ENCODE measurements around the gene C1QTNF8. TPM values are rescaled to one million over a fixed set of nuclear protein-coding genes. Genes with fewer than 3 reads are reported as not detected.
"Not testable (repeated sequence)": the region's sequence is repeated elsewhere in the genome, so short reads cannot be mapped to it uniquely, and the experiment has no call there.

C1QTNF8 gene
- polyA plus RNA-seq, 2 of the 4 experiments (the other 2 are of a cell fraction): not detected

DNA sequence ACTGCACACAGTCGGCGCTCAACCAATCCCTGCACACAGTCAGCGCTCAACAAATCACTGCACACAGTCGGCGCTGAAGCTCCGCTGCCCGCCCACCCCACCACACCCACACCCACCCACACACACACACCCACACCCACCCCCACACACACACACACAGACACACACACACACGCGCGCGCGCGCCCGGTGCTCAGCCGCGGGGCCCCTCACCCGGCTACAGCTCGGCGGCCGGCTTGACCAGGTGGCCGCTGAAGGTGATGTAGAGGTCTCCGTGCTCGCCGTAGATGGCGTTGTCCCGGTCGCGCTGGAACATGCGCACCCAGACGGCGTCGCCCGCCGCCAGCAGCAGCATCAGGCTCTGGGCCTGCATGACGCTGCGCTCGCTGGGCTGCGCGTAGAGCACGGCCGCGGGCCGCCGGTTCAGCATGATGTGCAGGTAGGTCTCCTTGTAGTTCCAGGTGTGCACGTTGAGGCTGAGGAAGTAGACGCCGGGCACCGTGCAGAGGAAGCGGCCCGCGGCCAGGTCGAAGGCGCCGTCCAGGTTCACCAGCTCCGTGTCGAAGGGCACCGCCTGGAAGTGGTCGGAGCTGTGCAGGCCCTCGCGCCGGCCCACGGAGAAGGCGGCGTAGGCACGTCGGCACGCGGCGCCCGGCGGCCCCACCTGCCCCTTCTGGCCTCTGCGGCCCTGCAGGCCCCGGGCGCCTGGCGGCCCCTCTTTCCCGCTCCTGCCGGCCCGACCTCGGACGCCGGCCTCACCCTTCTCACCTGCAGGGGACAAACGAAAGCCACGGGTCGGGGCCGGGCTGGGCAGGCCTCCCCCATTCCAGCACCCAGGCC is 2.5 kb downstream of the C1QTNF8 start:
- POLR2A ChIA-PET: no interaction called here
- no peaks in the 10 kb centered on the region for H3K9me3 ChIP-seq
- no peak for ATAC-seq
- no peak overlapping the region for H3K4me2 ChIP-seq
- H3K4me1 ChIP-seq: peaks cover 35% of the 10 kb centered on the region
- no peak for FAIRE-seq
- H3K27ac ChIP-seq: no peak overlapping the region
- peak in 1 of 2 experiments; percentile 78 for DNase-seq (ENCODE audit: low read depth in 1 of 2, low spot score in 1 of 2)
- TF ChIP-seq, protein P1, sequence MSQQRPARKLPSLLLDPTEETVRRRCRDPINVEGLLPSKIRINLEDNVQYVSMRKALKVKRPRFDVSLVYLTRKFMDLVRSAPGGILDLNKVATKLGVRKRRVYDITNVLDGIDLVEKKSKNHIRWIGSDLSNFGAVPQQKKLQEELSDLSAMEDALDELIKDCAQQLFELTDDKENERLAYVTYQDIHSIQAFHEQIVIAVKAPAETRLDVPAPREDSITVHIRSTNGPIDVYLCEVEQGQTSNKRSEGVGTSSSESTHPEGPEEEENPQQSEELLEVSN (IDR thresholded peaks at IDR 0.05; ENCODE audit: borderline replicate concordance, low read depth): 0 out of 2 replicates have a peak, but pooled peaks have one; percentile 42
- no peak for TF ChIP-seq EP300 (IDR thresholded peaks at IDR 0.05)
- 85% methylated on average over 41 of the region's 85 CpGs for WGBS (ENCODE audit: missing lambda C conversion rate)
- no peak overlapping the region for H3K4me3 ChIP-seq
- CTCF ChIA-PET: interaction anchor here (1.1 kb wide), 1 partner anchor 75 kb away, joined by 3 read pairs; no protein-coding TSS in a partner anchor

DNA sequence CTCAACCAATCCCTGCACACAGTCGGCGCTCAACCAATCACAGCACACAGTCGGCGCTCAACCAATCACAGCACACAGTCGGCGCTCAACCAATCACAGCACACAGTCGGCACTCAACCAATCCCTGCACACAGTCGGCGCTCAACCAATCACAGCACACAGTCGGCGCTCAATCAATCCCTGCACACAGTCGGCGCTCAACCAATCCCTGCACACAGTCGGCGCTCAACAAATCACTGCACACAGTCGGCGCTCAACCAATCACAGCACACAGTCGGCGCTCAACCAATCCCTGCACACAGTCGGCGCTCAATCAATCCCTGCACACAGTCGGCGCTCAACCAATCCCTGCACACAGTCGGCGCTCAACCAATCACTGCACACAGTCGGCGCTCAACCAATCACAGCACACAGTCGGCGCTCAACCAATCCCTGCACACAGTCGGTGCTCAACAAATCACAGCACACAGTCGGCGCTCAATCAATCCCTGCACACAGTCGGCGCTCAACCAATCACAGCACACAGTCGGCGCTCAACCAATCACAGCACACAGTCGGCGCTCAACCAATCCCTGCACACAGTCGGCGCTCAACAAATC is 3.3 kb downstream of the C1QTNF8 start:
- H3K27ac ChIP-seq; ATAC-seq; POLR2A ChIA-PET; H3K4me3 ChIP-seq; H3K9me3 ChIP-seq; FAIRE-seq; H3K4me2 ChIP-seq; DNase-seq (ENCODE audit: low read depth in 1 of 2, low spot score in 1 of 2): not testable (repeated sequence)
- peaks cover 42% of the 10 kb centered on the region for H3K4me1 ChIP-seq
- 95% methylated on average over 30 of the region's 40 CpGs for WGBS (ENCODE audit: missing lambda C conversion rate)
- CTCF ChIA-PET: interaction anchor here (2.0 kb wide), 1 partner anchor 13 kb away, joined by 5 read pairs; no protein-coding TSS in a partner anchor

DNA sequence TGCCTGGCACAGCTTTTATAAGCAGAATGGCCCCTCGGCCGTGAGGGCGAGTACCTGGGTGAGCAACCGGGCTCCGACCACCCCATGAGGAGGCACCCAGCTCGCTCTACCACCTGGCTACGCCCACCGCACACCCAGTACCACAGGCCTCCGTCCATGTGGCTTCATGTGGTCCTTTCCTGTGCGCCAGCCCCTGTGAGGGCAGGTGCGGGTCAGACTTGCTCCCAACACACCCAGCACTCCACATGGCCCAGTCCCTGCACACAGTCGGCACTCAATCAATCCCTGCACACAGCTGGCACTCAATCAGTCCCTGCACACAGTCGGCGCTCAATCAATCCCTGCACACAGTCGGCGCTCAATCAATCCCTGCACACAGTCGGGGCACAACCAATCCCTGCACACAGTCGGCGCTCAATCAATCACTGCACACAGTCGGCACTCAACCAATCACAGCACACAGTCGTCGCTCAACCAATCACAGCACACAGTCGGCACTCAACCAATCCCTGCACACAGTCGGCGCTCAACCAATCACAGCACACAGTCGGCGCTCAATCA is 4.0 kb downstream of the C1QTNF8 start:
- TF ChIP-seq, protein P2, sequence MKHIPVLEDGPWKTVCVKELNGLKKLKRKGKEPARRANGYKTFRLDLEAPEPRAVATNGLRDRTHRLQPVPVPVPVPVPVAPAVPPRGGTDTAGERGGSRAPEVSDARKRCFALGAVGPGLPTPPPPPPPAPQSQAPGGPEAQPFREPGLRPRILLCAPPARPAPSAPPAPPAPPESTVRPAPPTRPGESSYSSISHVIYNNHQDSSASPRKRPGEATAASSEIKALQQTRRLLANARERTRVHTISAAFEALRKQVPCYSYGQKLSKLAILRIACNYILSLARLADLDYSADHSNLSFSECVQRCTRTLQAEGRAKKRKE (CRISPR knock-in tag; IDR thresholded peaks at IDR 0.05; ENCODE audit: low read depth): no peak
- TF ChIP-seq ZFP36 (IDR thresholded peaks at IDR 0.05; ENCODE audit: borderline replicate concordance, partially characterized antibody): no peak
- TF ChIP-seq, protein P3, sequence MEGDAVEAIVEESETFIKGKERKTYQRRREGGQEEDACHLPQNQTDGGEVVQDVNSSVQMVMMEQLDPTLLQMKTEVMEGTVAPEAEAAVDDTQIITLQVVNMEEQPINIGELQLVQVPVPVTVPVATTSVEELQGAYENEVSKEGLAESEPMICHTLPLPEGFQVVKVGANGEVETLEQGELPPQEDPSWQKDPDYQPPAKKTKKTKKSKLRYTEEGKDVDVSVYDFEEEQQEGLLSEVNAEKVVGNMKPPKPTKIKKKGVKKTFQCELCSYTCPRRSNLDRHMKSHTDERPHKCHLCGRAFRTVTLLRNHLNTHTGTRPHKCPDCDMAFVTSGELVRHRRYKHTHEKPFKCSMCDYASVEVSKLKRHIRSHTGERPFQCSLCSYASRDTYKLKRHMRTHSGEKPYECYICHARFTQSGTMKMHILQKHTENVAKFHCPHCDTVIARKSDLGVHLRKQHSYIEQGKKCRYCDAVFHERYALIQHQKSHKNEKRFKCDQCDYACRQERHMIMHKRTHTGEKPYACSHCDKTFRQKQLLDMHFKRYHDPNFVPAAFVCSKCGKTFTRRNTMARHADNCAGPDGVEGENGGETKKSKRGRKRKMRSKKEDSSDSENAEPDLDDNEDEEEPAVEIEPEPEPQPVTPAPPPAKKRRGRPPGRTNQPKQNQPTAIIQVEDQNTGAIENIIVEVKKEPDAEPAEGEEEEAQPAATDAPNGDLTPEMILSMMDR (IDR thresholded peaks at IDR 0.05): no peak
- TF ChIP-seq, protein P4, sequence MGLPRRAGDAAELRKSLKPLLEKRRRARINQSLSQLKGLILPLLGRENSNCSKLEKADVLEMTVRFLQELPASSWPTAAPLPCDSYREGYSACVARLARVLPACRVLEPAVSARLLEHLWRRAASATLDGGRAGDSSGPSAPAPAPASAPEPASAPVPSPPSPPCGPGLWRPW (IDR thresholded peaks at IDR 0.05): no peak
- no peak for TF ChIP-seq MAFK (IDR thresholded peaks at IDR 0.05; ENCODE audit: partially characterized antibody)
- TF ChIP-seq TP53 (CRISPR knock-in tag; IDR thresholded peaks at IDR 0.05): no peak
- TF ChIP-seq TFCP2L1 (CRISPR knock-in tag; IDR thresholded peaks at IDR 0.05): no peak
- TF ChIP-seq ZSCAN20 (CRISPR knock-in tag; IDR thresholded peaks at IDR 0.05): no peak
- TF ChIP-seq ESRRA (IDR thresholded peaks at IDR 0.05; ENCODE audit: borderline replicate concordance, low read length): no peak
- TF ChIP-seq, protein P5, sequence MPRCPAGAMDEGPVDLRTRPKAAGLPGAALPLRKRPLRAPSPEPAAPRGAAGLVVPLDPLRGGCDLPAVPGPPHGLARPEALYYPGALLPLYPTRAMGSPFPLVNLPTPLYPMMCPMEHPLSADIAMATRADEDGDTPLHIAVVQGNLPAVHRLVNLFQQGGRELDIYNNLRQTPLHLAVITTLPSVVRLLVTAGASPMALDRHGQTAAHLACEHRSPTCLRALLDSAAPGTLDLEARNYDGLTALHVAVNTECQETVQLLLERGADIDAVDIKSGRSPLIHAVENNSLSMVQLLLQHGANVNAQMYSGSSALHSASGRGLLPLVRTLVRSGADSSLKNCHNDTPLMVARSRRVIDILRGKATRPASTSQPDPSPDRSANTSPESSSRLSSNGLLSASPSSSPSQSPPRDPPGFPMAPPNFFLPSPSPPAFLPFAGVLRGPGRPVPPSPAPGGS (IDR thresholded peaks at IDR 0.05): no peak
- TF ChIP-seq MYC (IDR thresholded peaks at IDR 0.05; ENCODE audit: borderline replicate concordance, low read length): no peak
- TF ChIP-seq, protein P6, sequence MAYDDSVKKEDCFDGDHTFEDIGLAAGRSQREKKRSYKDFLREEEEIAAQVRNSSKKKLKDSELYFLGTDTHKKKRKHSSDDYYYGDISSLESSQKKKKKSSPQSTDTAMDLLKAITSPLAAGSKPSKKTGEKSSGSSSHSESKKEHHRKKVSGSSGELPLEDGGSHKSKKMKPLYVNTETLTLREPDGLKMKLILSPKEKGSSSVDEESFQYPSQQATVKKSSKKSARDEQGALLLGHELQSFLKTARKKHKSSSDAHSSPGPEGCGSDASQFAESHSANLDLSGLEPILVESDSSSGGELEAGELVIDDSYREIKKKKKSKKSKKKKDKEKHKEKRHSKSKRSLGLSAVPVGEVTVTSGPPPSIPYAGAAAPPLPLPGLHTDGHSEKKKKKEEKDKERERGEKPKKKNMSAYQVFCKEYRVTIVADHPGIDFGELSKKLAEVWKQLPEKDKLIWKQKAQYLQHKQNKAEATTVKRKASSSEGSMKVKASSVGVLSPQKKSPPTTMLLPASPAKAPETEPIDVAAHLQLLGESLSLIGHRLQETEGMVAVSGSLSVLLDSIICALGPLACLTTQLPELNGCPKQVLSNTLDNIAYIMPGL (CRISPR knock-in tag; IDR thresholded peaks at IDR 0.05; ENCODE audit: borderline replicate concordance): no peak
- POLR2A ChIA-PET: no interaction called here
- Histone ChIP-seq H3K4me2 (no peak overlapping the region), H3K9me3 (no peaks in the 10 kb centered on the region), H3K27ac (no peak overlapping the region), H3K4me3 (no peak overlapping the region), H3K4me1 (peaks cover 42% of the 10 kb centered on the region)
- 97% methylated on average over 22 of the region's 27 CpGs for WGBS (ENCODE audit: missing lambda C conversion rate)
- DNase-seq (ENCODE audit: low read depth in 1 of 2, low spot score in 1 of 2) (no peak), ATAC-seq (no peak), FAIRE-seq (no peak)
- CTCF ChIA-PET: interaction anchor here (1.2 to 2.0 kb wide), 3 partner anchors 13 to 34 kb away, joined by 3 to 7 read pairs (median 5); no protein-coding TSS in a partner anchor

All from A549 (cell line).